NCI-H82 (cell line): Measurements from ENCODE around the gene MDFIC.

Experiments
- DNase-seq: peaks from one replicate; lab custom pipeline; 2025; lab: John Stamatoyannopoulos, UW

MDFIC gene

GRCh38 chr7:115040057-115040456 is 118.2 kb downstream of the MDFIC start:
- DNase-seq, result no peak

- DNase-seq, result no peak
These were observed 118.6 kb downstream of the MDFIC start for GRCh38 chr7:115040495-115040894.

- DNase-seq, result no peak
These were observed 120.7 kb downstream of the MDFIC start for GRCh38 chr7:115042596-115042995.

GRCh38 chr7:115043605-115044004 is 121.7 kb downstream of the MDFIC start:
- no peak for DNase-seq

GRCh38 chr7:115044224-115044623 is 122.3 kb downstream of the MDFIC start:
- DNase-seq, result no peak

- no peak for DNase-seq
These were observed 126.2 kb downstream of the MDFIC start for GRCh38 chr7:115047958-115048720.

GRCh38 chr7:115052706-115053105 is 130.8 kb downstream of the MDFIC start:
- DNase-seq, result peak; percentile 43

- DNase-seq, result no peak
These were observed 132.7 kb downstream of the MDFIC start for GRCh38 chr7:115054478-115055065.

- no peak for DNase-seq
These were observed 134.1 kb downstream of the MDFIC start for GRCh38 chr7:115056019-115056418.

GRCh38 chr7:115058726-115059125 is 136.8 kb downstream of the MDFIC start:
- no peak for DNase-seq

GRCh38 chr7:115059321-115059720 is 137.4 kb downstream of the MDFIC start:
- DNase-seq, result no peak

GRCh38 chr7:115060095-115060870 is 138.4 kb downstream of the MDFIC start:
- no peak for DNase-seq

- DNase-seq, result no peak
These were observed 144.2 kb downstream of the MDFIC start for GRCh38 chr7:115066050-115066449.

- DNase-seq, result no peak
These were observed 144.7 kb downstream of the MDFIC start for GRCh38 chr7:115066634-115067033.

GRCh38 chr7:115068220-115068619 is 146.3 kb downstream of the MDFIC start:
- no peak for DNase-seq
